GM21381 (cell line): ENCODE results near the gene SLC9C1.

Experiments used
- ATAC-seq: cut with Tn5 transposase; IDR thresholded peaks from one replicate; pipeline ENCODE4 v1.9.1; 2021; ENCODE audit warnings: mild to moderate bottlenecking, moderate library complexity; ENCODE audit not compliant: unreplicated experiment

The SLC9C1 gene

GRCh38 chr3:112115806-112116383 lies 178.1 kb downstream of the SLC9C1 start:
- no peak for ATAC-seq

GRCh38 chr3:112115161-112115739 lies 178.8 kb downstream of the SLC9C1 start:
- peak; percentile 33 for ATAC-seq

GRCh38 chr3:112114576-112115160 lies 179.3 kb downstream of the SLC9C1 start:
- peak; percentile 25 for ATAC-seq

- ATAC-seq = no peak
These were observed 182.1 kb downstream of the SLC9C1 start for GRCh38 chr3:112111785-112112402.

GRCh38 chr3:112109322-112109721 lies 184.7 kb downstream of the SLC9C1 start:
- ATAC-seq = no peak

- ATAC-seq = no peak
These were observed 189.2 kb downstream of the SLC9C1 start for GRCh38 chr3:112104774-112105173.

- no peak for ATAC-seq
These were observed 192.1 kb downstream of the SLC9C1 start for GRCh38 chr3:112101916-112102315.

GRCh38 chr3:112097378-112097777 lies 196.6 kb downstream of the SLC9C1 start:
- ATAC-seq = peak; percentile 61

- ATAC-seq = no peak
These were observed 197.8 kb downstream of the SLC9C1 start for GRCh38 chr3:112096176-112096575.

GRCh38 chr3:112095731-112096130 lies 198.3 kb downstream of the SLC9C1 start:
- no peak for ATAC-seq

GRCh38 chr3:112093180-112093522 lies 200.9 kb downstream of the SLC9C1 start:
- no peak for ATAC-seq

GRCh38 chr3:112092496-112093179 lies 201.4 kb downstream of the SLC9C1 start:
- no peak for ATAC-seq

GRCh38 chr3:112090887-112091586 lies 203.0 kb downstream of the SLC9C1 start:
- ATAC-seq = no peak
